Vagina (tissue), 2 donors: ENCODE results near the gene CNTLN. TPM values are rescaled to one million over a fixed set of nuclear protein-coding genes. Genes with fewer than 3 reads are reported as not detected.

Experiments used
- DNase-seq, 2 donors: peaks; one replicate each; pipeline ENCODE4 v3.0.0-alpha.2; 2017; ENCODE audit errors: extremely low spot score in 2 of 2
- H3K27ac ChIP-seq: fragments of 200-600 bp; sonication (generic); one replicate; pipeline ENCODE4 v1.5.1; 2019
- H3K27me3 ChIP-seq: fragments of 200-600 bp; sonication (generic); one replicate; pipeline ENCODE4 v1.5.1; 2019
- H3K36me3 ChIP-seq, 2 donors: fragments of 200-600 bp; sonication (generic); one replicate each; pipeline ENCODE4 v1.5.1; 2017 to 2019
- H3K4me1 ChIP-seq: fragments of 200-600 bp; sonication (generic); one replicate; pipeline ENCODE4 v1.5.1; 2019
- H3K4me3 ChIP-seq, 2 donors: fragments of 200-600 bp; sonication (generic); 1 replicate in 1 of 2; 2 replicates in 1 of 2; pipeline ENCODE4 v1.5.1; 2016 to 2019
- H3K9me3 ChIP-seq: fragments of 200-600 bp; sonication (generic); one replicate; pipeline ENCODE4 v1.5.1; 2019
- POLR2A ChIP-seq, 2 donors: fragments of 450-650 bp; IDR thresholded peaks; one replicate each; pipeline ENCODE4 v1.6.1; 2017; ENCODE audit warnings: antibody characterized with exemption in 2 of 2, mild to moderate bottlenecking in 2 of 2, moderate library complexity in 2 of 2
- POLR2AphosphoS5 ChIP-seq, 2 donors: sonication (generic); formaldehyde crosslinking; IDR thresholded peaks; one replicate each; pipeline ENCODE4 v1.9.0; 2017; ENCODE audit warnings: antibody characterized with exemption in 2 of 2, mild to moderate bottlenecking in 2 of 2, low read depth in 1 of 2; ENCODE audit not compliant: insufficient read depth in 1 of 2
- intact Hi-C: fragments of 100-400 bp; cut with DNase I; formaldehyde crosslinking; loops from one replicate; pipeline ENCODE4 v1.15.1; 2023
- total RNA-seq: library from RNA; depleted of rRNA; stranded (reverse); fragments of >200 nt; gene quantifications from one replicate; pipeline ENCODE4 v1.2.3, GENCODE V29; 2016
- TF ChIP-seq, protein P1 (sequence below), 3 experiments: fragments of 450-650 bp in 2 of 3; fragments of 200-600 bp in 1 of 3; sonication (generic) in 1 of 3; IDR thresholded peaks; one replicate each; pipeline ENCODE4 v1.5.1; 2017 to 2019; ENCODE audit warnings: antibody characterized with exemption in 3 of 3, mild to moderate bottlenecking in 2 of 3, moderate library complexity in 2 of 3

Gene CNTLN
- total RNA-seq, 1 donor from 2014 or later = 13.3 TPM

- DNase-seq = no peak
- intact Hi-C loops = no loop called here
- Histone ChIP-seq H3K9me3 (no peaks in the 10 kb centered on the region), H3K4me1 (no peaks in the 10 kb centered on the region), H3K27ac (no peak overlapping the region), H3K4me3 (no peak overlapping the region), H3K36me3 (no peaks in the 10 kb centered on the region), H3K27me3 (no peaks in the 10 kb centered on the region)
- TF ChIP-seq, protein P1, sequence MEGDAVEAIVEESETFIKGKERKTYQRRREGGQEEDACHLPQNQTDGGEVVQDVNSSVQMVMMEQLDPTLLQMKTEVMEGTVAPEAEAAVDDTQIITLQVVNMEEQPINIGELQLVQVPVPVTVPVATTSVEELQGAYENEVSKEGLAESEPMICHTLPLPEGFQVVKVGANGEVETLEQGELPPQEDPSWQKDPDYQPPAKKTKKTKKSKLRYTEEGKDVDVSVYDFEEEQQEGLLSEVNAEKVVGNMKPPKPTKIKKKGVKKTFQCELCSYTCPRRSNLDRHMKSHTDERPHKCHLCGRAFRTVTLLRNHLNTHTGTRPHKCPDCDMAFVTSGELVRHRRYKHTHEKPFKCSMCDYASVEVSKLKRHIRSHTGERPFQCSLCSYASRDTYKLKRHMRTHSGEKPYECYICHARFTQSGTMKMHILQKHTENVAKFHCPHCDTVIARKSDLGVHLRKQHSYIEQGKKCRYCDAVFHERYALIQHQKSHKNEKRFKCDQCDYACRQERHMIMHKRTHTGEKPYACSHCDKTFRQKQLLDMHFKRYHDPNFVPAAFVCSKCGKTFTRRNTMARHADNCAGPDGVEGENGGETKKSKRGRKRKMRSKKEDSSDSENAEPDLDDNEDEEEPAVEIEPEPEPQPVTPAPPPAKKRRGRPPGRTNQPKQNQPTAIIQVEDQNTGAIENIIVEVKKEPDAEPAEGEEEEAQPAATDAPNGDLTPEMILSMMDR (IDR thresholded peaks at IDR 0.05) = no peak
- no peak for TF ChIP-seq POLR2A (IDR thresholded peaks at IDR 0.05)
- no peak for TF ChIP-seq POLR2AphosphoS5 (IDR thresholded peaks at IDR 0.05; ENCODE audit: insufficient read depth in 1 of 2, low read depth in 1 of 2)
Measured at GRCh38 chr9:17487467-17487866, 352.6 kb downstream of the CNTLN start.

DNA sequence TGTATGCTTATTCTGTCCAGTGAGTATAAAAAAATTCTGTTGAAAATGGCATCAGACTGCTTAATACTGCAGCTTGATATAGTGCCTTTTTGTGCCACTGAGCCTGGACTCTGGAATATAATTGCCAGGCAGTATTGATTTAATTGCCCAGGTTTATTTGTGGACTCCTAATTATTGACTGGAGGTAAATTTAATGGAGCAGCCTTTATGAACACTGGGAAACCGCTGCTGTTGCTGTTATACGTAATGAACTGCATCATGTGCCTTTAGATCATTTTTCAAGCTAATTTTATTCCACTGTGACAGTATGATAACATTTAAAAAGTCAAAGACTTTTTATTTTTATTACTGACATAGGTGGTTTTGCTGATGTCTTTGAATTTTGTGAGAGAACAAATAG is 353.8 kb downstream of the CNTLN start:
- Histone ChIP-seq H3K9me3 (no peaks in the 10 kb centered on the region), H3K4me3 (no peak overlapping the region), H3K36me3 (no peaks in the 10 kb centered on the region), H3K4me1 (no peaks in the 10 kb centered on the region), H3K27ac (no peak overlapping the region), H3K27me3 (no peaks in the 10 kb centered on the region)
- TF ChIP-seq, protein P1 (IDR thresholded peaks at IDR 0.05) = no peak
- TF ChIP-seq POLR2A (IDR thresholded peaks at IDR 0.05) (no peak), POLR2AphosphoS5 (IDR thresholded peaks at IDR 0.05; ENCODE audit: insufficient read depth in 1 of 2, low read depth in 1 of 2) (no peak)
- intact Hi-C loops = no loop called here
- no peak for DNase-seq

DNA sequence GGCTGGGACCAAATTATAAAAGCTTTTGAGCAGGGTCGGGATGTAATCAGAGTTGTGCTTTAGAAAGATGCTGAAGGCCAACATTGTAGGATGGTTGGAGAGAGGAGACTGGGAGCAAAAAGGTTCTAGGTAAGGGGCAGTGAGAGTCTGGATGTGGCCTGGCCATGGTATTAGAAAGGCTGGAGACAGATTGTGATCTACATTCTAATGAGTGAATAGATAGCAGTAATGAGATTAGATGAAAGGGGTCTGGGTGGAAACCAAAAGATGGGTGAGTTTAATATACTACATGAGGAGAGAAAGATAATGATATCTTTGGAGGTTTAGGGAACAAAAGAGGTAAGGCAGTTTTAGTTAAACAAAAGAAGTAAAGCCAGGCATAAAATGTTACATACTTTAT is 355.3 kb downstream of the CNTLN start:
- no peaks in the 10 kb centered on the region for H3K9me3 ChIP-seq
- H3K27me3 ChIP-seq = no peaks in the 10 kb centered on the region
- no peak overlapping the region for H3K27ac ChIP-seq
- intact Hi-C loops = no loop called here
- no peak overlapping the region for H3K4me3 ChIP-seq
- DNase-seq = no peak
- H3K36me3 ChIP-seq = no peaks in the 10 kb centered on the region
- no peak for TF ChIP-seq POLR2AphosphoS5 (IDR thresholded peaks at IDR 0.05; ENCODE audit: insufficient read depth in 1 of 2, low read depth in 1 of 2)
- TF ChIP-seq, protein P1 (IDR thresholded peaks at IDR 0.05) = no peak
- TF ChIP-seq POLR2A (IDR thresholded peaks at IDR 0.05) = no peak
- no peaks in the 10 kb centered on the region for H3K4me1 ChIP-seq

DNA sequence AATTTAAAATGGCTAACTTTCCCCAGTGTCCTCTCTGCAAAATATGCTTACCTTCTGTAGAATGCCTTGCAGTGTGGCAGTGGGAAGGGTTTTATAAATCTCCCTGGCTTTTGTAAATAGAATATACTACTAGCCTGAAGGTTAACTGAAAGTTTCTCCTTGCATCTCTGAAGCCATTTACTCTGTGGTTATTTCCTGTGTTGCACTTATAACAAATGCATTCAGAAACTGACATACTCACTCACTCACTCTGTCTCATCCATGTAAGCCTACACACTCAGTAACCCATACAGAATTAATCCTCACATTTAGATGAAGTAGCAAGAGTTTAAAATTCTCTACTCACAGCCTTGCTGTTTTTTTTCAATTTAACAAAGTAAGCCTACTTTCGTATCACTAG is 356.9 kb downstream of the CNTLN start:
- Histone ChIP-seq H3K4me1 (no peaks in the 10 kb centered on the region), H3K27me3 (no peaks in the 10 kb centered on the region), H3K9me3 (no peaks in the 10 kb centered on the region), H3K4me3 (no peak overlapping the region), H3K27ac (no peak overlapping the region), H3K36me3 (no peaks in the 10 kb centered on the region)
- intact Hi-C loops = no loop called here
- DNase-seq = no peak
- TF ChIP-seq POLR2A (IDR thresholded peaks at IDR 0.05) (no peak), POLR2AphosphoS5 (IDR thresholded peaks at IDR 0.05; ENCODE audit: insufficient read depth in 1 of 2, low read depth in 1 of 2) (no peak)
- TF ChIP-seq, protein P1 (IDR thresholded peaks at IDR 0.05) = no peak

- DNase-seq = no peak
- H3K27ac ChIP-seq = no peak overlapping the region
- no peak overlapping the region for H3K4me3 ChIP-seq
- H3K36me3 ChIP-seq = no peaks in the 10 kb centered on the region
- H3K4me1 ChIP-seq = no peaks in the 10 kb centered on the region
- H3K9me3 ChIP-seq = no peaks in the 10 kb centered on the region
- H3K27me3 ChIP-seq = no peaks in the 10 kb centered on the region
- TF ChIP-seq, protein P1 (IDR thresholded peaks at IDR 0.05) = no peak
- no peak for TF ChIP-seq POLR2AphosphoS5 (IDR thresholded peaks at IDR 0.05; ENCODE audit: insufficient read depth in 1 of 2, low read depth in 1 of 2)
- TF ChIP-seq POLR2A (IDR thresholded peaks at IDR 0.05) = no peak
- intact Hi-C loops = no loop called here
Measured at GRCh38 chr9:17503196-17503595, 368.4 kb downstream of the CNTLN start.
